Brain microvascular endothelial cell (primary cell): ENCODE measurements around the gene ZNF385B.

Experiments used
- DNase-seq: peaks from one replicate; pipeline ENCODE4 v3.0.0-alpha.2; 2020
- H3K27ac ChIP-seq: fragments of 250-450 bp; sonication (Bioruptor Pico); 2 replicates; pipeline ENCODE4 v1.5.1; 2020; ENCODE audit warnings: mild to moderate bottlenecking, moderate library complexity
- H3K27me3 ChIP-seq: fragments of 250-450 bp; sonication (Bioruptor Pico); replicated peaks from 2 replicates; pipeline ENCODE4 v1.5.1; 2020; ENCODE audit warnings: mild to moderate bottlenecking
- H3K36me3 ChIP-seq: fragments of 250-450 bp; sonication (Bioruptor Pico); replicated peaks from 2 replicates; pipeline ENCODE4 v1.5.1; 2020; ENCODE audit warnings: mild to moderate bottlenecking
- H3K4me3 ChIP-seq: 2 replicates; pipeline ENCODE4 v1.5.1; 2011; ENCODE audit warnings: low read depth, mild to moderate bottlenecking, control low read depth, low read length, moderate library complexity
- in situ Hi-C: cut with HindIII; loops from 2 replicates; pipeline ENCODE4 v1.10.0; 2017; ENCODE audit warnings: low sequenced_read_pairs, low pct_ligation_motif_present
- TF ChIP-seq, protein P1 (sequence below): IDR thresholded peaks from 2 replicates; pipeline ENCODE4 v1.5.1; 2011; ENCODE audit warnings: low read depth, mild to moderate bottlenecking, moderate library complexity, low read length, control low read depth, inconsistent platforms; ENCODE audit errors: missing control alignments

The ZNF385B gene

DNA sequence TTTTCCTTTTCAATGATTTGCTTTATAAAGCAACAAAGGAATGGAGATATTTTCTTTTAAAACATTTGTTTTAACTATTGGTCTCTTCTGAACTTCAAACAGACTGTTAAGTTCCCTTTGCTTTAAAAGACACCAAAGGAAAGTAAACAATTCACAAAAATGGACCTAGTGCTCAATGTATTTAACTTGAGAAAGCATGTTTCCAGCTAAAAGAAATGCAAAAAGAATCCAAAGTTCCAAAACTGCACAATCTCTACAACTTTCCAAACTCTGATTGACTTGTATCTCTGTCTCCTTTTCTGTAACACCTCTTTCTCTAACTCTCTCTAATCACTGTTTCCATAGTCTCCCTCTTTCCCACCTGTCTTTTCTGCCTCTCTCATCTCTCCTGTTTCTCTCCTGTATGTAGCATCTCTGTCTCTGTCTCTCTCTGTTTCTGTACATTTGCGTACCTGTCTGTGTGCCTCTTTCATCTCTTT, 301.1 kb downstream of the ZNF385B start:
- TF ChIP-seq, protein P1, sequence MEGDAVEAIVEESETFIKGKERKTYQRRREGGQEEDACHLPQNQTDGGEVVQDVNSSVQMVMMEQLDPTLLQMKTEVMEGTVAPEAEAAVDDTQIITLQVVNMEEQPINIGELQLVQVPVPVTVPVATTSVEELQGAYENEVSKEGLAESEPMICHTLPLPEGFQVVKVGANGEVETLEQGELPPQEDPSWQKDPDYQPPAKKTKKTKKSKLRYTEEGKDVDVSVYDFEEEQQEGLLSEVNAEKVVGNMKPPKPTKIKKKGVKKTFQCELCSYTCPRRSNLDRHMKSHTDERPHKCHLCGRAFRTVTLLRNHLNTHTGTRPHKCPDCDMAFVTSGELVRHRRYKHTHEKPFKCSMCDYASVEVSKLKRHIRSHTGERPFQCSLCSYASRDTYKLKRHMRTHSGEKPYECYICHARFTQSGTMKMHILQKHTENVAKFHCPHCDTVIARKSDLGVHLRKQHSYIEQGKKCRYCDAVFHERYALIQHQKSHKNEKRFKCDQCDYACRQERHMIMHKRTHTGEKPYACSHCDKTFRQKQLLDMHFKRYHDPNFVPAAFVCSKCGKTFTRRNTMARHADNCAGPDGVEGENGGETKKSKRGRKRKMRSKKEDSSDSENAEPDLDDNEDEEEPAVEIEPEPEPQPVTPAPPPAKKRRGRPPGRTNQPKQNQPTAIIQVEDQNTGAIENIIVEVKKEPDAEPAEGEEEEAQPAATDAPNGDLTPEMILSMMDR = no peak
- Histone ChIP-seq H3K36me3 (no peaks in the 10 kb centered on the region), H3K27ac (no peak overlapping the region), H3K27me3 (no peaks in the 10 kb centered on the region), H3K4me3 (no peak overlapping the region)
- in situ Hi-C loops = no loop called here
- no peak for DNase-seq

DNA sequence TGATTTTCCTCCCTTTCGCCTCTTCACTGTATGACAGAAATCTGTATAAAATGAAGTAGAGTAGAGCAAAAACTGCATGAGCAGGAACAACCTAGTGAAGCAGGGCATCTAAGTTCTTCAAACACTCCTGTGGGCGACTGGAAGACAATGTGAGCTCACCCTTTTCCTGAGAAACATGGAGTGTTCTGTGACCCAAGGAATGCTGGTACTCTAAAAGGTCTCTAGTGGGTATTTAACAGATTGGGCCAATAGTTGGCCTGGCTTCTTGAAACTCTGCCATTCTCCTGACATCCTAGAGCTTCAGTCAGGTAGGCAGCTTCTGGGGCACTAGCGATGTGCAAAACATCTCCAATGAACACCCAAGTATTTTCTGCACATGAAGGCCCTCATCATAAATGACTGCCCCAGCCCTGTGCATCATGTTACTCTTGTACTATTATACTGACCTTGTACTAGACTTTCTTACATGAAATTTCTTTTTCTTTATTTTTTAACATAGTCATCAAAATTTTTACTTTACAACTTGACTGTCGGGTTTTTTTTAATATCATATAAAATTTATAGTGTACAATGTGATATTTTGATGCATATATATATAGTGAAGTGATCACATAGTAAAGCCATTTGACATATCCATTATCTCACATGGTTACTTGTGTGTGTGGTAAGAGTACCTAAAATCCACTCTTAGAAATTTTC, 302.2 kb downstream of the ZNF385B start:
- in situ Hi-C loops = no loop called here
- Histone ChIP-seq H3K4me3 (no peak overlapping the region), H3K27ac (no peak overlapping the region), H3K27me3 (no peaks in the 10 kb centered on the region), H3K36me3 (no peaks in the 10 kb centered on the region)
- DNase-seq = no peak
- TF ChIP-seq, protein P1 = no peak

DNA sequence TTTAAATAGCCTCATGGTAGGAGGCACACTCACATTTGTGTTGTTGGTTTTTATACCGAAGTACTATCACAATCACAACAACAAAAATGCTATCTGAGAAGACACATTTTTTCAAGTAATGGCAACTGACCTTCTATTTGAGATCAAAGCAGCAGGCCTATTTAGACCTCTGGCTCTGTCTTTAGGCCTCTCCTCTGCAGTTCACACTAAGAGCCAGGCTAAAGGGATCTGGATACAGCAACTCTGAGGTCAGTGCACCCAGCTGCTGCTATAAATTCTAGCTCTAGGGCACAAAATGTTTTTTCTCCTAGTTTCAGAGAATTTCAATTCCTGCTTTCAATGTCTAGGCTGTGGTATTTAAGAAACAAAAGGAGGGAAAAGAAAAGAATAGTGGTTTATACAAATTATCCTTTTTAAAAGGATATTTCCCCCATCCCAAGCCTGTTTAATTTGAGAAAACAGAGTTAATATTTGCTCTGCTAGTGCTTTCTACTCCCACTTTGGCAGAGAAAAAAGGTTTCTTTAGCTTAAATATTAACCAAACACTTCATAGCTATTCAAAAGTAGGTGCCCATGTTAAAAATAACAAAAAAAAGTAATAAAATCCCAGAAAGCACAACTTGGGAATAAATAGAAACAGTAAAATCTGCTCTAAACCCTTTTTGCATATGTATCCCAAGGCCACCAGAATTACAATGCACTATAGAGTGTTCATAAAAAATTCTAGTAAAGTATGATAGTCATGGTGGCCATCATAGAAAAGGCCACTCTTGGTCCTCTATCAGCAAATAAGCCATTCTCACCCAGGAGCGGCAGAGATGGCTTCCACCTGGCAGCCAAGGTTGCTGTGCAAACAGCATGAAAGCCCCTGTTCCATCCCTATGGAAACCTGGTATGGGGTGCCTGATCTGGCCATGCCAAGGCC, 303.1 kb downstream of the ZNF385B start:
- in situ Hi-C loops = no loop called here
- no peaks in the 10 kb centered on the region for H3K36me3 ChIP-seq
- TF ChIP-seq, protein P1 = no peak
- no peaks in the 10 kb centered on the region for H3K27me3 ChIP-seq
- no peak for DNase-seq
- no peak overlapping the region for H3K27ac ChIP-seq
- no peak overlapping the region for H3K4me3 ChIP-seq

DNA sequence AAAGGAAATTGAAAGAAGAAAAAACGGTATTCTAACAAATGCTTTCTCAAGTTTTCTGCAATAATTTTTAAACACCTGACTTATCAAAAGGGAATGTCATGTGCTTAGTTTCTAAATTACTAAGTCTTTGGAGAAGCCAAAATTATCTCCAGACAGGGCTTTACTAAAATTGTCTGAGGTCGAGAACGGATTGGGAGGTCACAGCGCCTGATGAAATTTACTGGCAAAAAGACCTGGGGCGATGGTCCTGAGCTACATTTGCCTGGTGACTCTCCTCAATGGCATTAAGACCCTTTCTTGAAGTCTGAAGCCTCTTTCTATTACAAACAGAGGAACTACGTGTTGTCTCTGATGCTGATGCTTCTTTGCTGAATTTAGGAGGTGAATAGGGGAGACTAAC, 305.0 kb downstream of the ZNF385B start:
- in situ Hi-C loops = no loop called here
- H3K27me3 ChIP-seq = no peaks in the 10 kb centered on the region
- H3K4me3 ChIP-seq = no peak overlapping the region
- TF ChIP-seq, protein P1 = no peak
- DNase-seq = no peak
- no peaks in the 10 kb centered on the region for H3K36me3 ChIP-seq
- H3K27ac ChIP-seq = no peak overlapping the region

DNA sequence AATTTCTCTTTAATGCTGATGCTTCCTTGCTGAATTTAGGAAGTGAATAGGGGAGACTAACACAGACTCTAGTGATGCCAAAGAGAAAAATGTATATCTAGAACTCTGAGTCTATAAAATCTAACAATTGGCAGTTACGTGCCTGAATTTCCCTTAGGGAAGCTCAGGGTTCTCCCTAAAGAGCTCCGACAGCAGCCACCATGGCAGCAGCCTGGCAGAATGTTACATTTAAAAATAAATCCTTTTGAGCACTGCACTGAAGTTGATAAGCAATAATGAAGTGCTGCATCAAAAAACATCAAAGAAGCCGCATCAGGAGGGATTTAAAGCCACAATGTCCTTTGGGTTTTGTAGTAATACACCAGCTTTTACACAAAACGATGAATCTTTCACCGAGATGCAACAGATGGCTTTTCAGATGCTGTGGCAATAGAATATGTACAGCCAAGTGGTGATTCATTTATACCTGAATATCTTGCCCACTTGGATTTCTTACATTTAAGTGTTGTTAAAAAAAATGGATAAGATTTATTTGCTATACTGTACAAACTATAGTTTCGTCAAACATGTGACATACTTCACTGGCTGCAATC, 305.6 kb downstream of the ZNF385B start:
- TF ChIP-seq, protein P1 = no peak
- DNase-seq = no peak
- in situ Hi-C loops = no loop called here
- Histone ChIP-seq H3K36me3 (no peaks in the 10 kb centered on the region), H3K4me3 (no peak overlapping the region), H3K27ac (no peak overlapping the region), H3K27me3 (no peaks in the 10 kb centered on the region)
